NCI-H345 treated with DMSO at 0.1 percent for 48 hours (cell line): ENCODE measurements around the gene NAT9.

Source experiments
- DNase-seq: peaks from one replicate; lab custom pipeline; 2025; ENCODE audit not compliant: unreplicated experiment; lab: John Stamatoyannopoulos, UW

Gene NAT9

DNA sequence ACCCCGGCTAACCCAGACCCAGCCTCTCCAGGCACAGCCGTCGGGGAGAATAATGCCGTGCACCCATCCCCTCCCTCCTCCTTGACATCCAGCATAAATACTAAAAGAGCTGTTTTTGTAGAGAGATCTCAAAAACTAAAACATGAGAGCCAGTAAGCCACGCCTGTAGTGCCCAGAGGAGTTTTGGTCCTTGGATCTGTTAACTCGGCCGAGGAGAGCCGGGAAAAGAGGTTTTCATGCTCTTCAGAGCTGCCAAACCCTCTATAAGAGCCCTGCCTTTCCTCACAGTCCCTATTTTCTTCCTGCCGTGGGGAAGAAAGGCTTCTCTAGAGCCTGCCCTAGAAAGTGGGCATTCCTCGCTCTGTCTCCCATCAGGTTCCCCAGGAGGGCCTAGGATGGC lies 30.2 kb upstream of the NAT9 start:
- no peak for DNase-seq

DNA sequence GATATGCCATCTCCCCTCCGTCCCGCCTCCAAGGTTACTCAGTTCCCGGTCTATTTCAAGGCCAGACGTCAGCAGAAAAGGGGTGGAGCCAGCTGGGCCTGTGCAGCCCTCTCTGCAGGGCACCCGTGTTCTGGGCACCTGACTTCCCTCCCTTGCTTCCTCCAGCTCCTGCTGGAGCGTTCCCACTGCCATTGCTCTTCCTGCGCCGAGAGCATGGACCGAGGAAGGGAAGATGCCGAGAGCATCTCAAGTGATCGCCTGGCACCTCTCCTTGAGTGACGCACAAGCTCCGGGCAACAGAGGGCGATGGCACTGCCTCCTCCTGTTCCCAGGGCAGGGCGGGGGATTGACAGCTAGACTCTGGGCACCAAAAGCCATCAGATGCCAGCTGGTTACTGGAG lies 29.4 kb upstream of the NAT9 start:
- DNase-seq: no peak

GRCh38 chr17:74804683-74805082 lies 28.5 kb upstream of the NAT9 start:
- no peak for DNase-seq

GRCh38 chr17:74803971-74804370 lies 27.8 kb upstream of the NAT9 start:
- no peak for DNase-seq

GRCh38 chr17:74803388-74803930 lies 27.3 kb upstream of the NAT9 start:
- no peak for DNase-seq

- no peak for DNase-seq
Measured at GRCh38 chr17:74801896-74802295, 25.8 kb upstream of the NAT9 start.

DNA sequence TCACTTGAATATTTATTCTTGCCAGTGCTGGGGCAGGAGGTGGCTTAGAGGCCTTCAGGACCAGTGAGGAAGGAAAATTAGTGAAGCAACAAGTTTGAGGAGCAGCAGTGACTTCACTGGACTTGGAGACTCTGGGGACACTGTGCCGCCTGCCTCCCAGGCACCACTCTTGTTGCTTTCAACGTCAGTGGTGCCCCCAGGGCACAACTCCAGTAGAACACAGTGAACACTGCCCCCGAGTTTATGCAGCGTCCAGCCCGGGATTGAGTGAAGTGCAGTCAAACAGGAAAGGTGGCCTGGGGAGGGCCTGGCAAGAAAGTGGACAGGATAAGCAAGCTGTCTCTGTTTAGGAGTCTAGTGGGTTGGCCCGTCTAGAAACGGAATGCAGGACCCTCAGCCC lies 24.4 kb upstream of the NAT9 start:
- DNase-seq: no peak

- no peak for DNase-seq
Measured at GRCh38 chr17:74799097-74799496, 23.0 kb upstream of the NAT9 start.

DNA sequence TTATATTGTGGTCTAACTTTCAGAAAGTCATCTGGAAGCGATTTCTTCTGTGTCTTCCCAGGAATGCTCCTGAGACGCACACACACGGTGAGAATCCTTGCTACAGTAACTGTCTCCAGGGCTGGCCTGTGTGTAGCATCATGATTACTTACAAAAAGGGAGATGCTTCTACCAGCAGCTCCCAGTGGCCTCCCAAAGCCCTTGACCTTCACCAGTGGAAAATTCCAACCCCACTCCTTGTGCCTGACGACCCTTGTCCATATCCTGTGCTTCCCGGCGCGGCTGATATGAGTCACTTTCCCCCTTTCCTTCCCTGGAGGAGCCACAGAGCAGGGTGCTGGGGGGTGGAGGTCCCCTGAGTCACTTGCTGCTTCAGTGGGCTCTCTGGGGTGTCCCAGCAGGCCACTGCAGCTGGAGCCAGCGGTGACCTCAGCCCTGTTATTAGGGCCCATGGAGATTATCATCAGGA lies 22.1 kb upstream of the NAT9 start:
- no peak for DNase-seq

DNA sequence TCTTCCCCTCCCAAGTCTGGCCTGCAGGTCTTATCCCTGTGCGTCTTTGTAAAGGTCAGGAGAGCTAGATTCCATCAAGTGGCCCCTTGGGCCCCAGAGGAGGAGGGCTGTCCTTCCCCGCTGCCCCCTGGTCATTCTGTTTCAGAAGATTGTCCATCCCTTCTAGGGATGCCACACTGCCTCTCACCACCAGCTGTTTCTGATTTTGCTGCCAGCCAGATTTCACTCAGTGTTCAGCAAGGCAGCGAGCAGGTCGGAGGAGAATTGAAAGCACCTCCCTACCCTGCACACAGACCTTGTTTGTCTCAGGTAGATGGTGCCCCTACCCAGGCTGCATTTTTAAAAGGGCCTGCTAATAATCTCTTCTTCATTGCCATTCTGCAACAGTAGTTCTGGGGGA lies 21.7 kb upstream of the NAT9 start:
- DNase-seq: no peak

GRCh38 chr17:74796866-74797265 lies 20.7 kb upstream of the NAT9 start:
- no peak for DNase-seq

DNA sequence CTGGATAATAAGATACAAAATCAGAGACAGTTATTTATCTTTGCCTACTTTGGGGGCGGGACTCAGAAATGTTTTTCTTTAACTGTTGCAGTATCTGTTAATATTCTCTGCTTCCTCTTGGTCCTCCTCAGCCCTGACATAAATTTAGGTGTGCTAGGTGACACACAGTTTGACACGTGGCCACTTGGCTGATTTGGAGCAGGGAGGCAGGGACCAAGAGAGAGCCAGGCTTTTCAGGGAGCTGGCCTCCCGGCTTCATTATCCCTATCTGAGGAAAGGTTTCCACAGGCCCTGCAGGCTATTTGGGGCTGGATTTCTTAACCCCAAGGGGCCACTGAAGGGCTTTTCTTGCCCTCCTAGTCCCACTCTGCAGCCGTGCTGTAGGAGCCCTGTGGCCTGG lies 20.1 kb upstream of the NAT9 start:
- no peak for DNase-seq

- no peak for DNase-seq
Measured at GRCh38 chr17:74795327-74796020, 19.3 kb upstream of the NAT9 start.

GRCh38 chr17:74792586-74793105 lies 16.5 kb upstream of the NAT9 start:
- DNase-seq: no peak

GRCh38 chr17:74790161-74791058 lies 14.3 kb upstream of the NAT9 start:
- DNase-seq: no peak

- no peak for DNase-seq
Measured at GRCh38 chr17:74786431-74787055, 10.4 kb upstream of the NAT9 start.

GRCh38 chr17:74785981-74786360 lies 9.8 kb upstream of the NAT9 start:
- no peak for DNase-seq

- no peak for DNase-seq
Measured at GRCh38 chr17:74785096-74785980, 9.2 kb upstream of the NAT9 start.

DNA sequence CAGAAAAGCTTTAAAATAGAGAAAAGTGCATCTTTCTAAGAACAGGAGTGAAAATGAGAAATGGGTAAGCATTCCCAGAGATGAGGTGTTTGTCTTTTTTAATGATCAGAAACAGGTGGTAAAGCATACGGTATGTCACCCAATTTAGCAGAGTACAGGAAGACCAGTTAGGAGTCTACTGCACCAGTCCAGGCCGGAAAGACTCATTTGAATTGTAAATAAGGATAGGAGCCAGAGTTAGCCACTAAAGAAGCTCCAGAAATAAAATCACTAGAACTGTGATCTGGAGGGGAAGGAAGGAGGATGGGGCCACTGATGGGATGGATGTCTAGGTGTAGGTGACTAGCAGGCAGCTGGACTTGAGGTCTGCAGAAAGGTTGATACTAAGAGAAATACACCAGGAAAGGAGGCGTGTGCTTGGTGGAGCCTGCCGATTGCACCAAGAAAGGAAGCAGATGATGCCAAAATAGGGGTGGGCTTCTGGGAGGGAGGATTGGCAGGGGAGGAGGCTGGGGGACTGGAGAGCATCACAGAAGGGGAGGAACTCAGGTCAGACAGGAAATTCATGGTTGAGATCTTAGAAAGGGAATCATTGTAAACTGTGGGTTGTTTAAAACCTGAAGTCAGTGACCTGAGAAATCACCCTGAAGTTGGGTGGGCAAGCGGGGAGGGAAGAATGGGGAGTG lies 8.1 kb upstream of the NAT9 start:
- no peak for DNase-seq

GRCh38 chr17:74782571-74782970 lies 6.4 kb upstream of the NAT9 start:
- DNase-seq: no peak
